Endothelial cell (in vitro differentiated cells): ENCODE data around the gene CEP128. TPM values are rescaled to one million over a fixed set of nuclear protein-coding genes. Genes with fewer than 3 reads are reported as not detected.

Experiments
- DNase-seq: peaks from one replicate; pipeline ENCODE4 v3.0.0; 2021; ENCODE audit warnings: low spot score
- H3K27ac Mint-ChIP-seq: one replicate; pipeline ENCODE4 v1.8.0; 2021; ENCODE audit warnings: mixed read lengths, inconsistent platforms; ENCODE audit not compliant: unreplicated experiment
- H3K27me3 Mint-ChIP-seq: one replicate; pipeline ENCODE4 v1.8.0; 2021; ENCODE audit warnings: mild to moderate bottlenecking, moderate library complexity, mixed read lengths, inconsistent platforms; ENCODE audit not compliant: unreplicated experiment
- H3K36me3 Mint-ChIP-seq: one replicate; pipeline ENCODE4 v1.8.0; 2021; ENCODE audit warnings: mild to moderate bottlenecking, low read depth, mixed read lengths, inconsistent platforms; ENCODE audit not compliant: unreplicated experiment
- H3K4me1 Mint-ChIP-seq: one replicate; pipeline ENCODE4 v1.8.0; 2021; ENCODE audit warnings: mild to moderate bottlenecking, mixed read lengths, inconsistent platforms; ENCODE audit not compliant: unreplicated experiment
- H3K4me3 Mint-ChIP-seq: one replicate; pipeline ENCODE4 v1.8.0; 2021; ENCODE audit warnings: mild to moderate bottlenecking, mixed read lengths, inconsistent platforms; ENCODE audit not compliant: unreplicated experiment
- H3K9me3 Mint-ChIP-seq: one replicate; pipeline ENCODE4 v1.8.0; 2021; ENCODE audit warnings: mixed read lengths, inconsistent platforms; ENCODE audit not compliant: unreplicated experiment
- total RNA-seq: library from RNA; stranded (reverse); fragmentation: NEBNext Ultra II Directional; extraction: Animal tissue kit (Norgen Biotek cat#: 25700); gene quantifications from one replicate; pipeline ENCODE4 v1.2.1, GENCODE V29; 2021; ENCODE audit not compliant: unreplicated experiment
- TF ChIP-seq, protein P1 (sequence below): fragments of 200-600 bp; sonication (generic); IDR thresholded peaks from one replicate; pipeline ENCODE4 v1.5.0; 2021; ENCODE audit warnings: antibody characterized with exemption; ENCODE audit not compliant: unreplicated experiment

Gene CEP128
- total RNA-seq, 1 donor from 2014 or later = 10.4 TPM

DNA sequence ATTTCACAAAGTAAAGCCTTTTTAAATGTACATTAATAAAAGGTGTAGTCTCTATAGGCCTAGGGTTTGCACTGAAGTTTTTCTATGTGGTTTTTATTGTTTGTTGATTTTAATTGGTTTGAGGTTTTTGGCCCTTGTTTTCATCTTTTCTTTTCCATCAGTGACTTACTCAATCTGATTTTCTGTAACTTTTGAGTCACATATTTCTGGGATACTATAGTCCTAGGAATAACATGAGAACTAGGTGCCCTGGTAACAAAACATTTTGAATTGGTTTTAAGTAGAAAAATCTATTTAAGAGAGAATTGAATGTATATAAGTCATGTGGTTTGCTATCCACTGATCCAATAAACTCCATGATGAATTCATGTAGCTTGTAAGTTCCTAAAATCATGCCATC lies 311.9 kb downstream of the CEP128 start:
- Mint-ChIP-seq H3K27me3 (no peaks in the 10 kb centered on the region), H3K4me1 (no peaks in the 10 kb centered on the region), H3K4me3 (no peak overlapping the region), H3K27ac (no peak overlapping the region), H3K9me3 (no peaks in the 10 kb centered on the region), H3K36me3 (no peaks in the 10 kb centered on the region)
- DNase-seq = no peak
- TF ChIP-seq, protein P1, sequence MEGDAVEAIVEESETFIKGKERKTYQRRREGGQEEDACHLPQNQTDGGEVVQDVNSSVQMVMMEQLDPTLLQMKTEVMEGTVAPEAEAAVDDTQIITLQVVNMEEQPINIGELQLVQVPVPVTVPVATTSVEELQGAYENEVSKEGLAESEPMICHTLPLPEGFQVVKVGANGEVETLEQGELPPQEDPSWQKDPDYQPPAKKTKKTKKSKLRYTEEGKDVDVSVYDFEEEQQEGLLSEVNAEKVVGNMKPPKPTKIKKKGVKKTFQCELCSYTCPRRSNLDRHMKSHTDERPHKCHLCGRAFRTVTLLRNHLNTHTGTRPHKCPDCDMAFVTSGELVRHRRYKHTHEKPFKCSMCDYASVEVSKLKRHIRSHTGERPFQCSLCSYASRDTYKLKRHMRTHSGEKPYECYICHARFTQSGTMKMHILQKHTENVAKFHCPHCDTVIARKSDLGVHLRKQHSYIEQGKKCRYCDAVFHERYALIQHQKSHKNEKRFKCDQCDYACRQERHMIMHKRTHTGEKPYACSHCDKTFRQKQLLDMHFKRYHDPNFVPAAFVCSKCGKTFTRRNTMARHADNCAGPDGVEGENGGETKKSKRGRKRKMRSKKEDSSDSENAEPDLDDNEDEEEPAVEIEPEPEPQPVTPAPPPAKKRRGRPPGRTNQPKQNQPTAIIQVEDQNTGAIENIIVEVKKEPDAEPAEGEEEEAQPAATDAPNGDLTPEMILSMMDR = no peak

DNA sequence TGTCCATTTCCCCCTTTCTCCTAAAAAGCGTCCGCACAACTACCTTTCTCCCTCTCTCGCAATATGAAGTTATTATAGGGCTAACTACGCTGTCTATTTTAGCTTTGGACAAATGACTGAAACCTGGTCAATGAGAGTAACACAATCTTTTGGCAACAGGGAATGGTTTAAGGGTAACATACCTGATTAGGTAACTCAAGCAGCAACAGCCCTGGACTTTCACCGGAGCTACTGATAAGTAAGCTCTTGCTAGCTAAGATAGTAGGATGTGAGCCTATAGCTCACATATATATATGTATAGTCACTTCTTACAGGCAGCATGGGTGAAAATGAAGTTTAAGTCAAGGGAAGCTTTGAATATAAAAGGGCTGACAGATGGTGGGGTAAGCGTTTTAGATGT lies 313.0 kb downstream of the CEP128 start:
- TF ChIP-seq, protein P1 = no peak
- Mint-ChIP-seq H3K36me3 (no peaks in the 10 kb centered on the region), H3K4me3 (no peak overlapping the region), H3K4me1 (no peaks in the 10 kb centered on the region), H3K9me3 (no peaks in the 10 kb centered on the region), H3K27ac (no peak overlapping the region), H3K27me3 (peaks cover 3% of the 10 kb centered on the region)
- DNase-seq = no peak

DNA sequence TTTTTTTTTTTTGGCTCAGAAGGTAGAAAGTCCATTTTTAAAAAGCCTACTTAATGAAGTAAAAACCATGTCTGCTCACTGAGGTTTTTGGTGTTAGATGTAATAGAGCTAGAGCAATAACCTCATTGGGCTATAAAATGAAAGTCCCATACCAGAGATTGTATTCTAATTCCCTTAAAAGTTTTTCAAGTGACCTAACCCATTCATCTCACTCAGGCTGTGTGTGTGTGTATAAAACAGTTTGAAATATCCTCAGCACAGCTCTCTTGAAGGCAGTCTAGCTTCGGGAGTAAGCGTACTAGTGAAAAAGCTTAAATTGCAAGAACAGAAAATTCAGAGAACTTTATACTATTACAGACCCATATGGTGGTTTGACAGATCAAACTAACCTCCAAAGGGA lies 313.8 kb downstream of the CEP128 start:
- TF ChIP-seq, protein P1 = no peak
- Mint-ChIP-seq H3K36me3 (no peaks in the 10 kb centered on the region), H3K4me3 (no peak overlapping the region), H3K27ac (no peak overlapping the region), H3K27me3 (peaks cover 3% of the 10 kb centered on the region), H3K9me3 (no peaks in the 10 kb centered on the region), H3K4me1 (no peaks in the 10 kb centered on the region)
- no peak for DNase-seq

DNA sequence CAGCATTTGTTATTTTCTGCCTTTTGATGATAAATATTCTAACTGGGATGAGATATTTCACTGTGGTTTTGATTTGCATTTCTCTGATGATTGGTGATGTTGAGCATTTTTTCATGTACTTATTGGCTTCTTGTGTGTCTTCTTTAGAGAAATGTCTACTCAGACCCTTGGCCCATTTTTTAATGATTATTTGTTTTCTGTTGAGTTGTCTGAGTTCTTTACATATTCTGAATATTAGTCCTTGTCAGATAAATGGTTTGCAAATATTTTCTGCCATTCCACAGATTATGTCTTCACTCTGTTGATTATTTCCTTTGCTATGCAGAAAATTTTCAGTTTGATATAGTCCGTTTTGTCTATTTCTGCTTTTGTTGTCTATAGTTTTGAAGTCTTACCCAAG lies 317.0 kb downstream of the CEP128 start:
- H3K36me3 Mint-ChIP-seq = no peaks in the 10 kb centered on the region
- DNase-seq = no peak
- no peaks in the 10 kb centered on the region for H3K4me1 Mint-ChIP-seq
- no peak overlapping the region for H3K27ac Mint-ChIP-seq
- no peak overlapping the region for H3K4me3 Mint-ChIP-seq
- TF ChIP-seq, protein P1 = no peak
- H3K9me3 Mint-ChIP-seq = no peaks in the 10 kb centered on the region
- peaks cover 3% of the 10 kb centered on the region for H3K27me3 Mint-ChIP-seq

DNA sequence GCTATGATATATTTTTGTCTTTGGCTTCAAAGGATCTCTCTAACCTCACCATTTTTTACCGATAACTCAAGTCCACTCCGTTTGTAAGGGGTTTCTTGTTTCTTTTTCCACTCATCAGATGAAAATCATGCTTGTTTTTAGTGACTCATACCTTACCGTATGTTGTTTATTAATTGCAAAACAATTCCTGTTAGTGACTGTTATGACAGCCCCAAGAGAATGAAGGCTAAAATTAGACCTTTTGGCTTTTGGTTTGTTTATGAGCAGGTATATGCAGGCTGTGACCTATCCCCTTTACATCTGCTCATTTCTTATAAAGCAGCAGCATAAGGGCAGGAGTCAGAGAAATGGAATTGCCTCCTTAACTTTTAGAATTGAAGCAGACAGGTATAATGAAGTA lies 319.8 kb downstream of the CEP128 start:
- Mint-ChIP-seq H3K4me3 (no peak overlapping the region), H3K9me3 (no peaks in the 10 kb centered on the region), H3K4me1 (no peaks in the 10 kb centered on the region), H3K36me3 (no peaks in the 10 kb centered on the region), H3K27me3 (peaks cover 3% of the 10 kb centered on the region), H3K27ac (no peak overlapping the region)
- no peak for DNase-seq
- TF ChIP-seq, protein P1 = no peak
